Hematopoietic multipotent progenitor cell (in vitro differentiated cells): Measurements from ENCODE around the gene KIF4B. TPM values are rescaled to one million over a fixed set of nuclear protein-coding genes. Genes with fewer than 3 reads are reported as not detected.
"Not testable (repeated sequence)": the region's sequence is repeated elsewhere in the genome, so short reads cannot be mapped to it uniquely, and the experiment has no call there.

ENCODE experiments used
- DNase-seq, 3 donors: peaks; one replicate each; pipeline ENCODE4 v3.0.0-alpha.2; 2011 to 2015; ENCODE audit warnings: low read depth in 2 of 3, low spot score in 2 of 3
- total RNA-seq: library from RNA; depleted of rRNA; stranded (reverse); fragments of >200 nt; gene quantifications from one replicate; pipeline ENCODE4 v1.2.3, GENCODE V29; 2012

KIF4B gene, protein sequence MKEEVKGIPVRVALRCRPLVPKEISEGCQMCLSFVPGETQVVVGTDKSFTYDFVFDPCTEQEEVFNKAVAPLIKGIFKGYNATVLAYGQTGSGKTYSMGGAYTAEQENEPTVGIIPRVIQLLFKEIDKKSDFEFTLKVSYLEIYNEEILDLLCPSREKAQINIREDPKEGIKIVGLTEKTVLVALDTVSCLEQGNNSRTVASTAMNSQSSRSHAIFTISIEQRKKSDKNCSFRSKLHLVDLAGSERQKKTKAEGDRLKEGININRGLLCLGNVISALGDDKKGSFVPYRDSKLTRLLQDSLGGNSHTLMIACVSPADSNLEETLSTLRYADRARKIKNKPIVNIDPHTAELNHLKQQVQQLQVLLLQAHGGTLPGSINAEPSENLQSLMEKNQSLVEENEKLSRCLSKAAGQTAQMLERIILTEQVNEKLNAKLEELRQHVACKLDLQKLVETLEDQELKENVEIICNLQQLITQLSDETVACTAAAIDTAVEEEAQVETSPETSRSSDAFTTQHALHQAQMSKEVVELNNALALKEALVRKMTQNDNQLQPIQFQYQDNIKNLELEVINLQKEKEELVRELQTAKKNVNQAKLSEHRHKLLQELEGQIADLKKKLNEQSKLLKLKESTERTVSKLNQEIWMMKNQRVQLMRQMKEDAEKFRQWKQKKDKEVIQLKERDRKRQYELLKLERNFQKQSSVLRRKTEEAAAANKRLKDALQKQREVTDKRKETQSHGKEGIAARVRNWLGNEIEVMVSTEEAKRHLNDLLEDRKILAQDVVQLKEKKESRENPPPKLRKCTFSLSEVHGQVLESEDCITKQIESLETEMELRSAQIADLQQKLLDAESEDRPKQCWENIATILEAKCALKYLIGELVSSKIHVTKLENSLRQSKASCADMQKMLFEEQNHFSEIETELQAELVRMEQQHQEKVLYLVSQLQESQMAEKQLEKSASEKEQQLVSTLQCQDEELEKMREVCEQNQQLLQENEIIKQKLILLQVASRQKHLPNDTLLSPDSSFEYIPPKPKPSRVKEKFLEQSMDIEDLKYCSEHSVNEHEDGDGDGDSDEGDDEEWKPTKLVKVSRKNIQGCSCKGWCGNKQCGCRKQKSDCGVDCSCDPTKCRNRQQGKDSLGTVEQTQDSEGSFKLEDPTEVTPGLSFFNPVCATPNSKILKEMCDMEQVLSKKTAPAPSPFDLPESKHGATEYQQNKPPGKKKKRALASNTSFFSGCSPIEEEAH
- total RNA-seq = not detected

DNA sequence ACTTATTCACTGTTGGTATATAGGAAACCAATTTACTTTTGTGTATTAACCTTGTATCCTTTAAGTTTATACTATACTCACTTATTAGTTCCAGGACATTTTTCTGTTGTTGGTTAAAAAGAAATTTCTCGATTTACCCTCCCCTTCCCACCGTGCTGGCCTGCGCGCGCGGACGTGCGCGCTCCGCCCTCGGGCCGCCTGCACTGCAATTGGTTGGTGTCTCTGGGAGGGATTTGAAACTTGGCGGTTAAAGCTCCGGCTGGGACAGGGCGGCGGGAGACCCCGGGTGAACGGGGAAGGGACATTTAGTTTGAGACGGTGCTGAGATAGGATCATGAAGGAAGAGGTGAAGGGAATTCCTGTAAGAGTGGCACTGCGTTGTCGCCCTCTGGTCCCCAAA lies at the start of gene KIF4B:
TSS of gene KIF4B (plus strand) at position 230 of the 400 bp plus-strand sequence. CDS start at position 335, 105 bp downstream.
- no peak for DNase-seq

DNA sequence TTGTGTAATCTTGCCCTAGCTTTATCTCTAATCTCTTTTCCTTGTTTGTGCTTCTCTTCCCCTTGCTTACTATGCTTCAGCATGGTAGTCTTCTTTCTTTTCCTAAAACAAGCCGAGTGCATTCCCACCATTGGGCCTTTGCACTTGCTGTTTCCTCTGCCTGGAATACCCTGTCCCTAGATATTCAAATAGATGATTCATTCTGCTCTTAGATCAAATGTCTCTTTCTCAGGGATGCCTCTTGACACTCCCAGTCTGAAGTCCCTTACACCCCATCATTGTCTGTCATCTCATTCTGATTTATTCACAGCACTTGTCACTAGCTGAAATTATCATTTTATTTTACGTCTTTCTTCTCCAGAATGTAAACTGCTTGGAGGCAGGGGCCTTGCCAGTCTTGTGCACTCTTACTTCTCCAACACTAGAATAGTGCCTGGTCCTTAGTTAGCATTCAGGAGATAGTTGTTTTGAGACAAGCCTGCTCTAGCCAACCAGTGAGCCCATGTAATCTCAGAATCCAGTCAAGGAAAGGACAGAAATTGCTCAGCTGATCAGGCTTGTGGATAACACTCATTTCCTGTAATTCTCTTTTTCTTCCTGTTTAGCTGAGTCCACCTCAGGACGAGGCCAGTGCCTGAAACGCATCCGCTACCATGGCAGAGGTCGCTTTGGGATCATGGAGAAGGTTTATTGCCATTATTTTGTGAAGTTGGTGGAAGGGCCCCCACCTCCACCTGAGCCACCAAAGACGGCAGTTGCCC lies 47.3 kb upstream of the KIF4B start:
- DNase-seq = no peak

GRCh38 chr5:154966874-154967273 lies 46.7 kb upstream of the KIF4B start:
- no peak for DNase-seq

DNA sequence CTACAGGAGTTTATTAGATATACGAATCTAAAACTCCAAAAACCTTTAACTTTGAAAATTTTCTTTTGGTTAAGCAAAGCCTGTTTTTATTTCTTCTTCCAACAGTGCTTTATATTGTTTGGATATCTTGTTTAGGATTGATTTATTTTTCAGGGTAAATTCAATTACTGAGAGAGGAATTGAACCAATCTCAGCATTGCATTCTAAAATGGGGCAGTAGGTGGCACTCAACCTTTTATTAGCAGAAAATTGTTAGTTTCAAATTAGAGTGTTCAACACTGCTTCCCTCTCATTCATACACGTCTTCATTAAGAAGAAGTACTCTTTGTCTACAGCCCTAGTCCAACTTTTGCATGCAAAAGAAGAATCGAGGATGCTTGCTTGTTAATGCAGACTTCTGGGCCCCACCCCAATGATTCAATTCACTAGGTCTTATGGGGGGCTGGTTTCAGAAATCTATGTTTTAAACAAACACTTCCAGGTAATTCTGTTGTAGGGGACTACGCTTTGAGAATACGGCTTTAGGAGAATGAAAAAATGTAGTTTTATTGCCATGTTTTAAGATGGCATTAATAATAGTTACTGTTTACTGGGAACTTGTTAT lies 46.0 kb upstream of the KIF4B start:
- DNase-seq = peak in 1 of 3 donors; percentile 46

- DNase-seq = no peak
Measured at GRCh38 chr5:154968953-154969352, 44.6 kb upstream of the KIF4B start.

DNA sequence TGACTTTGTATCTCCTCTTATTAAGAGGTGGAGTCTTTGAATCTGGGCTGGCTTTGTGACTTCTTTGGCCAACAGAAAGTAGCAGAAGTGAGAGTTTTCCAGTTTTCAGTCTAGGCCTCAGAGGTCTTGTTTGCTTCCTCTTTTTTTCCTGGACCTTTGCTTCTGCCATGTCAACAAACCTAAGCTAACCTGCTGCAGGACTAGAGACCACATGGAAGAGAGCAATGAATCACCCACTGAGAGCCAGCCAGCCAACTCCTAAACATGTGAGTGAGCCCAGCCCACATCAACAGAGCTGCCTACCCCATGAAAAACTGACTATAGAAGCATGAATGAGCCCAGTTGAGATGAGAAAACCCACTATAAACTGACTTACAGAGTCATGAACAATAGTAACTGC lies 42.8 kb upstream of the KIF4B start:
- DNase-seq = no peak

DNA sequence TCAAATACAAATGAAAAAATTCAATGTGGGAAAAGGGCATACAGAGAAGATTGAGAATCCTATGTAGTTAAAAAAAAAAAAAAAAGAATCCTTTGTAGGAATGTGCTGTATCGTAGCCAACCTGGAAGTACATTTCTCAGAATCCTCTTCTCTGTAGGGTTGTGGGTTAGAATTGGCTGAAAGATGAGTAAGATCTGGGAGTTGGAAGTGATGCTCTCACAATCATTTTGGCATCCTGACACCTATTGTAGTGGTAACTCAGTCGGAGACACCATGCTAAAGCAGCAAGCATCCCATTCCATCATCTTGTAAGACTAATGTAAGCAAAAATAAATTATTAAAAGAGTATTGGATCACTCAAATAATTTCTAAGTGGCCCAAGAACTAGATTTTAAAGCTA lies 42.1 kb upstream of the KIF4B start:
- DNase-seq = no peak

- peak in 2 of 3 donors; percentile 38 to 73 for DNase-seq
Measured at GRCh38 chr5:154972476-154973080, 41.0 kb upstream of the KIF4B start.

DNA sequence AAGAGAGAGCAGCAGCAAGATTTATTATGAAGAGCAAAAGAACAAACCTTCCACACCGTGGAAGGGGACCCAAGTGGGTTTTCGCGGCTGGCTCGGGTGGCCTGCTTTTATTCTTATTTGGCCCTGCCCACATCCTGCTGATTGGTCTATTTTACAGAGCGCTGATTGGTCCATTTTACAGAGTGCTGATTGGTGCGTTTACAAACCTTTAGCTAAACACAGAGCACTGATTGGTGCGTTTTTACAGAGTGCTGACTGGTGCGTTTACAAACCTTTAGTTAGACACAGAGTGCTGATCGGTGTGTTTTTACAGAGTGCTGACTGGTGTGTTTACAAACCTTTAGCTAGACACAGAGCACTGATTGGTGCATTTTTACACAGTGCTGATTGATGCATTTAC lies 37.5 kb upstream of the KIF4B start:
- not testable (repeated sequence) for DNase-seq

DNA sequence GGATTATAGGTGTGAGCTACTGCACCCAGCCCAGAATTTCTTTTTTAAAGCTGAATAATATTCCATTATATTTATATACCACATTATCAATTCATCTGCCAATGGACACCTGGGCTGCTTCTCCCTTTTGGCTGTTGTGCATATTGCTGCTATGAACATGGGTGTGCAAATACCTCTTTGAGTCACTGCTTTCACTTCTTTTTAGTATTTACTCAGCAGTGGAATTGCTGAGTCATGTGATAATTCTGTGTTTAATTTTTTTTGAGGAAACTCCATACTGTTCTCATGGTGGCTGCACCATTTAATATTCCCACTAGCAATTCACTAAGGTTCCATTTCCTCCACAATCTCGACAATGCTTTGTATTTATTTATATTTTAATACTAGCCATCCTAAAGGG lies 36.1 kb upstream of the KIF4B start:
- peak in 1 of 3 donors; percentile 16 for DNase-seq

DNA sequence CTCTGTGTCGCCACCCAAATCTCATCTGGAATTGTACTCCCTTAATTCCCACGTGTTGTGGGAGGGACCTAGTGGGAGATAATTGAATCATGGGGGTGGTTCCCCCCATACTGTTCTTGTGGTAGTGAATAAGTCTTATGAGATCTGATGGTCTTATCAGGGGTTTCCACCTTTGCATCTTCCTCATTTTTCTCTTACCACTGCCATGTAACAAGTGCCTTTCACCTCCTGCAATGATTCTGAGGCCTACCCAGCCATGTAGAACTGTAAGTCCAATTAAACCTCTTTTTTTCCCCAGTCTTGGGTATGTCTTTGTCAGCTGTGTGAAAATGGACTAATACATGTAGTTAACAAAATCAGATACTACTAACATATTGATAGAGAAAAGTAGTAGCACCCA lies 35.3 kb upstream of the KIF4B start:
- DNase-seq = peak in 1 of 3 donors; percentile 75

- no peak for DNase-seq
Measured at GRCh38 chr5:154984946-154985516, 28.5 kb upstream of the KIF4B start.

DNA sequence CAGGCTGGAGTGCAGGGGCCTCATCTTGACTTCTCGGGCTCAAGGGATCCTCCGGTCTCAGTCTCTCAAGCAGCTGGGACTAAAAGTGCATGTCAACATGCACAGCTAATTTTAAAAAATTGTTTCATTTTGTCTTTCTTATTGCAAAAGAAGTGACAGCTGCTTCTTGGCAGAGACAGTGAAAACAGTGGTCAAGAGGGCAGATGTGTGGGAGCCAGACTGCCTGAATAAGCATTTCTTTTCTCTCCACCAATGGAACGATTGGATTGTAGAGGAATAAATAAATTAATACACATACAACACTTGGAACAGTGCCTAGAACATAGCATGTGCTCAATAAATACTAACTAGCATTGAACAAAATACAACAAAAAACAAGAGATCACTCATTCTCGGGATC lies 27.4 kb upstream of the KIF4B start:
- no peak for DNase-seq

- DNase-seq = no peak
Measured at GRCh38 chr5:154989626-154990025, 23.9 kb upstream of the KIF4B start.

DNA sequence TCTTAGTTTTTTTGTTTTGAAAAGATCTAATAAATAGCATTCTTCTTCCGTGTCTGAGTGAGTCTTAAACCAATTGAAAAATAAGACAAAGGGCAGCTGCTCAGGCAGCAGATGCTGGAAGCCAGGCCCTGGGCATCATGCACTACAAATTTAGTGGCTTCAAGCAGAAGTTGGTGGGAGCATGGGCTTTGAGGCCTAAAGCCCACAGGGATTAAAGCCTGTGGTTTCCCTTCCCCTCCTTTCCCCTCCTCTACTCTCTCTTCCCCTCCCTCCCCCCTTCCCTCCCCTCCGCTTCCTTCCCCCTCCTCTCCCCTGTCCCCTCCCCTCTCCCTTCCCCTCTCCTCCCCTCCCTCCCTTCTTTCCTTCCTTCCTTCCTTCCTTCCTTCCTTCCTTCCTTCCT lies 20.1 kb upstream of the KIF4B start:
- peak in 1 of 3 donors; percentile 38 for DNase-seq

- peak in 1 of 3 donors; percentile 47 for DNase-seq
Measured at GRCh38 chr5:154995679-154996078, 17.9 kb upstream of the KIF4B start.

DNA sequence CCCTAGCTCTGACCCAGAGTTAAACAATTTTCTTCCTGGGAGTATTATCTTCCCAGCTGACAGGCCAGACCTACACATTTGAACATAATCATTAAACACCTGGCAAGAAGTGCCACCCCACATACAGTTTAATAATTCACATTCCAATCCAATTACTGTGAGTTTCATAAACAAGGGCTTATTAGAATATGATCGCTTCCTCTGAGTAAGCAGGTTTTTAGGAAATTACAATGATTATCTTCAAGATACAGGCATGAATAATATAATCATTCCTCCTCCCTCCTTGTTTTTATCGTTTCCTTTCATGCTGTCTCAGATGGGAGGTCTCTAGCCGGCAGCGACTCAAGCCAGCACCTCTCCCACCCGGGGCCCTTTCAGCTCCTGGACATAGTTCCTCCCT lies 15.8 kb upstream of the KIF4B start:
- DNase-seq = peak in 2 of 3 donors; percentile 49 to 80

GRCh38 chr5:154999865-155000264 lies 13.7 kb upstream of the KIF4B start:
- DNase-seq = no peak

DNA sequence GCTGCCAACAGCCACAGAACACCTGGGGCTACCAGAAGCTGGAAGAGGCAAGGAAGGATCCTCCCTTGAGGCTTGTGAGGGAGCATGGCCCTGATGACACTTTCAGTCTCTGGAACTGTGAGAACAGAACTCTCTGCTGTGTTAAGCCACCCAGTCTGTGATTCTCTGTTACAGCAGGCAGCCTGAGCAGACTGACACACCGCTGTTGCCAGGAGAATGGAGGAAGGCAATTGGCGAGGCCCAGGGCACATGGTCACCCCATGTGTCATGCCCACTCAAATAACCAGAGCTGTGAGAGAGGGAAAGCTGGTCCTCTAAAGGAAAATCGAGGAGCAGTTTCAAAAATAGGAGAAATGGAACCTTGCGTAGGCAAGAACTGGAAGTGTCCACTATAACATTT lies 12.0 kb upstream of the KIF4B start:
- DNase-seq = no peak
